Measurements from ENCODE around the gene CD247.

GRCh38 chr1:167515893-167516321 is 2.4 kb downstream of the CD247 start:
- no peak for TF ChIP-seq CTCF (tag by site-specific recombination; IDR thresholded peaks at IDR 0.05)
- no peak for TF ChIP-seq ZNF692 (tag by site-specific recombination; IDR thresholded peaks at IDR 0.05)
- no peak for TF ChIP-seq ZNF449 (tag by site-specific recombination; IDR thresholded peaks at IDR 0.05)
- TF ChIP-seq ZNF843 (tag by site-specific recombination; IDR thresholded peaks at IDR 0.05) = no peak
- no peak for TF ChIP-seq YY1 (tag by site-specific recombination; IDR thresholded peaks at IDR 0.05)
- TF ChIP-seq ZNF302 (tag by site-specific recombination; IDR thresholded peaks at IDR 0.05; ENCODE audit: low read depth) = no peak
- no peak for TF ChIP-seq ZNF214 (tag by site-specific recombination; IDR thresholded peaks at IDR 0.05; ENCODE audit: borderline replicate concordance)
- no peak for TF ChIP-seq ZBTB49 (tag by site-specific recombination; IDR thresholded peaks at IDR 0.05; ENCODE audit: low read depth)
- no peak for TF ChIP-seq ZNF513 (tag by site-specific recombination; IDR thresholded peaks at IDR 0.05)
- TF ChIP-seq MEIS1 (CRISPR knock-in tag; IDR thresholded peaks at IDR 0.05; ENCODE audit: borderline replicate concordance) = no peak
- no peak for TF ChIP-seq ZNF610 (tag by site-specific recombination; IDR thresholded peaks at IDR 0.05; ENCODE audit: borderline replicate concordance)
- no peak for TF ChIP-seq ZNF549 (tag by site-specific recombination; IDR thresholded peaks at IDR 0.05)
- no peak for TF ChIP-seq ZNF175 (tag by site-specific recombination; IDR thresholded peaks at IDR 0.05)
- no peak for TF ChIP-seq PATZ1 (tag by site-specific recombination; IDR thresholded peaks at IDR 0.05)
